Upper lobe of left lung (tissue), 4 donors: ENCODE data around the gene PRSS12.

Source experiments
- CTCF ChIP-seq, 6 experiments: fragments of 450-650 bp in 4 of 6; fragments of 200-600 bp in 2 of 6; sonication (generic) in 2 of 6; IDR thresholded peaks; one replicate each; pipeline ENCODE4 v1.5.1; 2016 to 2019; ENCODE audit warnings: antibody characterized with exemption in 6 of 6
- EP300 ChIP-seq, 4 donors: sonication (generic); formaldehyde crosslinking; IDR thresholded peaks; one replicate each; pipeline ENCODE4 v1.5.1; 2017; ENCODE audit warnings: antibody characterized with exemption in 4 of 4, control low read depth in 2 of 4

DNA sequence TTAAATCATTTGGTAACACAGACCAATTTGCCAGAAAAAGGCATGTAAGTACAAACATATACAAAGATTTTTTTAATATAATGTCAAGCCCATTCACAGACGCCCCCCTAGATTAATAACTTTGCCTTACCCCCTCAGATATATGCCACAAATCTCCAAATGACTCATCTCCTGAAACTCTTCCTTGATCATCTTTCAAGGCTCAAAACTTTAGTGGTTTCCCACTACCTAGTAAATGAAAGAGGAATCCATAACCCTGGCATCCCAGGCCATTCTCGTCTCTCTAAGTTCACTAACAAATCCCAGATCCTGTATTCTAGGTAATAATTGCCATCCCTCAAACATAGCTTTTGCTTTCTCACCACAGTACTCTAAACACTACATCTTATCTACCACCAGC is 61.9 kb downstream of the PRSS12 start:
- TF ChIP-seq EP300 (IDR thresholded peaks at IDR 0.05) (no peak), CTCF (IDR thresholded peaks at IDR 0.05) (no peak)
